Measurements from ENCODE around the gene TNRC6A.

TNRC6A gene

GRCh38 chr16:24815021-24815420 is 85.6 kb downstream of the TNRC6A start:
- no peak overlapping the region for H2AFZ ChIP-seq

GRCh38 chr16:24816688-24817087 is 87.2 kb downstream of the TNRC6A start:
- TF ChIP-seq CTCF (IDR thresholded peaks at IDR 0.05): no peak
- Histone ChIP-seq H3K36me3 (ENCODE audit: control insufficient read depth, insufficient read depth, low read length) (no peaks in the 10 kb centered on the region), H3K27ac (no peak overlapping the region)

More at GRCh38 chr16:24815021-24815420, 85.6 kb downstream of the TNRC6A start:
- no peak for TF ChIP-seq CTCF (IDR thresholded peaks at IDR 0.05)
- Histone ChIP-seq H3K79me2 (peaks cover 2% of the 10 kb centered on the region), H3K9ac (no peak overlapping the region), H3K27me3 (ENCODE audit: control insufficient read depth, insufficient read depth, low read length) (no peaks in the 10 kb centered on the region), H3K4me1 (no peaks in the 10 kb centered on the region), H3K27ac (no peak overlapping the region), H3K4me3 (ENCODE audit: low read depth, low read length) (no peak overlapping the region), H3K9me3 (ENCODE audit: control insufficient read depth, low read length) (no peaks in the 10 kb centered on the region), H3K36me3 (ENCODE audit: control insufficient read depth, insufficient read depth, low read length) (no peaks in the 10 kb centered on the region), H3K4me2 (ENCODE audit: low read length) (no peak overlapping the region)

GRCh38 chr16:24819462-24820040 is 90.1 kb downstream of the TNRC6A start:
- peaks cover 2% of the 10 kb centered on the region for H3K79me2 ChIP-seq
- no peak overlapping the region for H3K27ac ChIP-seq
- H3K4me1 ChIP-seq: no peaks in the 10 kb centered on the region
- no peaks in the 10 kb centered on the region for H3K9me3 ChIP-seq (ENCODE audit: control insufficient read depth, low read length)
- no peak overlapping the region for H2AFZ ChIP-seq
- H3K9ac ChIP-seq: no peak overlapping the region
- H3K36me3 ChIP-seq (ENCODE audit: control insufficient read depth, insufficient read depth, low read length): no peaks in the 10 kb centered on the region
- no peak overlapping the region for H3K4me2 ChIP-seq (ENCODE audit: low read length)
- H3K27me3 ChIP-seq (ENCODE audit: control insufficient read depth, insufficient read depth, low read length): no peaks in the 10 kb centered on the region
- TF ChIP-seq CTCF (IDR thresholded peaks at IDR 0.05): no peak
- H3K4me3 ChIP-seq (ENCODE audit: low read depth, low read length): no peak overlapping the region

More at GRCh38 chr16:24816688-24817087, 87.2 kb downstream of the TNRC6A start:
- H3K9me3 ChIP-seq (ENCODE audit: control insufficient read depth, low read length): no peaks in the 10 kb centered on the region
- H3K4me1 ChIP-seq: no peaks in the 10 kb centered on the region
- H2AFZ ChIP-seq: no peak overlapping the region
- H3K27me3 ChIP-seq (ENCODE audit: control insufficient read depth, insufficient read depth, low read length): no peaks in the 10 kb centered on the region
- no peak overlapping the region for H3K9ac ChIP-seq
- no peak overlapping the region for H3K4me3 ChIP-seq (ENCODE audit: low read depth, low read length)
- H3K79me2 ChIP-seq: peaks cover 2% of the 10 kb centered on the region
- no peak overlapping the region for H3K4me2 ChIP-seq (ENCODE audit: low read length)

GRCh38 chr16:24820522-24820921 is 91.1 kb downstream of the TNRC6A start:
- Histone ChIP-seq H3K4me1 (no peaks in the 10 kb centered on the region), H2AFZ (no peak overlapping the region), H3K4me2 (ENCODE audit: low read length) (no peak overlapping the region), H3K4me3 (ENCODE audit: low read depth, low read length) (no peak overlapping the region), H3K27ac (no peak overlapping the region), H3K36me3 (ENCODE audit: control insufficient read depth, insufficient read depth, low read length) (no peaks in the 10 kb centered on the region), H3K79me2 (no peaks in the 10 kb centered on the region), H3K9me3 (ENCODE audit: control insufficient read depth, low read length) (no peaks in the 10 kb centered on the region), H3K9ac (no peak overlapping the region), H3K27me3 (ENCODE audit: control insufficient read depth, insufficient read depth, low read length) (no peaks in the 10 kb centered on the region)
- no peak for TF ChIP-seq CTCF (IDR thresholded peaks at IDR 0.05)

- TF ChIP-seq CTCF (IDR thresholded peaks at IDR 0.05): no peak
- no peak overlapping the region for H3K27ac ChIP-seq
- no peaks in the 10 kb centered on the region for H3K79me2 ChIP-seq
- H3K9me3 ChIP-seq (ENCODE audit: control insufficient read depth, low read length): no peaks in the 10 kb centered on the region
- no peaks in the 10 kb centered on the region for H3K27me3 ChIP-seq (ENCODE audit: control insufficient read depth, insufficient read depth, low read length)
- no peak overlapping the region for H3K4me2 ChIP-seq (ENCODE audit: low read length)
- H3K4me3 ChIP-seq (ENCODE audit: low read depth, low read length): no peak overlapping the region
- no peak overlapping the region for H3K9ac ChIP-seq
- no peak overlapping the region for H2AFZ ChIP-seq
- no peaks in the 10 kb centered on the region for H3K36me3 ChIP-seq (ENCODE audit: control insufficient read depth, insufficient read depth, low read length)
- no peaks in the 10 kb centered on the region for H3K4me1 ChIP-seq
Measured at GRCh38 chr16:24821129-24821528, 91.7 kb downstream of the TNRC6A start.

Data from parathyroid adenoma (tissue), 2 donors.